RKO (cell line): ENCODE data around the gene GDAP1L1.
"Not testable (repeated sequence)": the region's sequence is repeated elsewhere in the genome, so short reads cannot be mapped to it uniquely, and the experiment has no call there.

ENCODE experiments used
- DNase-seq: peaks from one replicate; pipeline ENCODE4 v3.0.0-alpha.2; 2016; ENCODE audit warnings: low spot score

Gene GDAP1L1

DNA sequence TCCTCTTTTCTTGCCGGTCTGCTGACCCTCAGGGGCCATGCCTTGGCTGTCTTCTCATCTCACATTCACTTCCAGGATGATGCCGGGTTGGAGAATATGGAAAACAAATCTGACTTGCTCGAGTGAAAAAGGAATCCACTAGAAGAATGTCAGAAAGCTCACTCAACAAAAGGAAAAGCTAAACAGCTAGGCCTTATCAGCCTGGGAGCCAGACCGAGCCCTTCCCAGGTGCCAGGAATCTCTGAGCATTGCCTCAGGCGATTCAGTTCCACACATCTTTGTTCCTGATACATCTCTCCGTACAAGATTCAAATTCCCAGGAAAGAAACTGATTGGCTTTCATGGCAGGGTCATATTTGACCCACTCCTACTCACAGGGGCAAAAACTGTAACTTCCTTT, 27.3 kb upstream of the GDAP1L1 start:
- DNase-seq: no peak

GRCh38 chr20:44221368-44221954, 25.6 kb upstream of the GDAP1L1 start:
- DNase-seq: no peak

- DNase-seq: no peak
These were observed 25.1 kb upstream of the GDAP1L1 start for GRCh38 chr20:44222027-44222426.

DNA sequence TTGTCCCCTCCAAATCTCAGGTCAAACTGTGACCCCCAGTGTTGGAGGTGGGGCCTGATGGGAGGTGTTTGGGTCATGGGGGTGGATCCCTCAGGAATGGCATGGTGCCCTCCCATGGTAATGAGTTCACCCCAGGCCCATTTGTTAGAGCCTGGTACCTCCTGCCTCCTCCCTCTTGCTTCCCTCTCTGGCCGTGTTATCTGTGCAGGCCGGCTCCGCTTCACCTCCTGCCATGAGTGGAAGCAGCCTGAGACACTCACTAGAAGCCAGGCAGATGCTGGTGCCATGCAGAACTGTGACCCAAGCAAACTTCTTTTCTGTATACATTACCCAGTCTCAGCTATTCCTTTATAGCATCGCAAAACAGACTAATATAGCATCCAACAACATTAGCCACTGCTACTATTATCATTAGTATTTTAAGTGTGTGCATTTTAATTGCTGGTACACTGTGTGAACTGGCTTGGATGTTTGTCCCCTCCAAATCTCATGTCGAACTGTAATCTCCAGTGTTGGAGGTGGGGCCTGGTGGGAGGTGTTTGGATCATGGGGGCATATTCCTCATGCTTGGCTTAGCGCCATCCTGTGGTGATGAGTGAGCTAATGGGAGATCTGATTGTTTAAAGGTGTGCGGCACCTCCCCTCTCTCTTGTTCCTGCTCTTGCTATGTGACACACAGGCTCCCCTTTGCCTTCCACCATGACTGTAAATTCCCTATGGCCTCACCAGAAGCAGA, 24.3 kb upstream of the GDAP1L1 start:
- no peak for DNase-seq

- no peak for DNase-seq
These were observed 23.4 kb upstream of the GDAP1L1 start for GRCh38 chr20:44223721-44224120.

GRCh38 chr20:44224637-44225036, 22.5 kb upstream of the GDAP1L1 start:
- no peak for DNase-seq

- DNase-seq: no peak
These were observed 18.4 kb upstream of the GDAP1L1 start for GRCh38 chr20:44228465-44229258.

DNA sequence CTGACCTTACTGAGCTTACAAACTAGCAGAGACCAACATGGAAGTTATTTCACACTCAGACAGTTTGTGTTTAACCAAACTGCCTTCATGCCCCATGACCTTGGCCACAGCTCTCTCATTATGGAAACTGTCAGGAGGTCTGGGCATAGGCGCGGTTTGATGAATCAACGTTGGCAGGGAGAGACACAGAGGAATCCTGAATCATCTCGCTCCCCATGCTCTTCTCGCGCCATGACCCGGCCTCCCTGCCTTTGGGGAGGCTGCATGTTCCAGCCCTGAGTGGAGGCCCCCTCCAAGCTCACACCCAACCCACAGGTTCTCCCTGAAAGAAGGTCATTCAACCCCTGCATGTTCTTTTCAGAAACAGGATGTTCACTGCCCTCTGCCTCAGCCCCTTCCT, 15.9 kb upstream of the GDAP1L1 start:
- no peak for DNase-seq

DNA sequence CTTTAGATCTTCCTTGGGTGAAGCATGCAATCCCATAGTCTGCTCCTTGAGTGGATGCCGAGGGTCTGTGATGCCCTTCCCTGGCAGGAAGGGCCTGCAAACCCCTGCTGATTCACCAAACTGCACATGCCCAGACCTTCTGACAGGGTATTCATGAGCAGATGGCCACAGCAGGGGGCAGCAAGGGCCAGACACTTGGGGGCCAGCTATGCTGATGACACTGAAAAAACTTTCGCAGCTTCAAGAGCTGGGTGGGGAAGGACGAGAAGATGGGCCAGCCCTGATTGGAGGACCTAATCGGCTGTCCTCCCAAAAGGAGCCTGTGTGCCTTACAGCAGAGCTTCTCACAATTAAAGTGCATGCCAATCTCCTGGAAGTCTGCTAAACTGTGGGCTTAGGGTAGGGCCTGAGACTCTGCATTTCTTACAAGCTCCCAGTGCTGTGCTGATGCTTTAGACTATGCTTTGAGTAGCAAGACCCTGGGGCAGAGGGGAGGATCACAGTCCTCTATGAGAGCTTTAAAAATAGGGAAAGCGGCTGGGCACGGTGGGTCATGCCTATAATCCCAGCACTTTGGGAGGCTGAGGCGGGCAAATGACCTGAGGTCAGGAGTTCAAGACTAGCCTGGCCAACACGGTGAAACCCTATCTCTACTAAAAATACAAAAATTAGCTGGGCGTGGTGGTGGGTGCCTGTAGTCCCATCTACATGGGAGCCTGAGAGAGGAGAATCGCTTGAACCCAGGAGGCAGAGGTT, 15.2 kb upstream of the GDAP1L1 start:
- no peak for DNase-seq

DNA sequence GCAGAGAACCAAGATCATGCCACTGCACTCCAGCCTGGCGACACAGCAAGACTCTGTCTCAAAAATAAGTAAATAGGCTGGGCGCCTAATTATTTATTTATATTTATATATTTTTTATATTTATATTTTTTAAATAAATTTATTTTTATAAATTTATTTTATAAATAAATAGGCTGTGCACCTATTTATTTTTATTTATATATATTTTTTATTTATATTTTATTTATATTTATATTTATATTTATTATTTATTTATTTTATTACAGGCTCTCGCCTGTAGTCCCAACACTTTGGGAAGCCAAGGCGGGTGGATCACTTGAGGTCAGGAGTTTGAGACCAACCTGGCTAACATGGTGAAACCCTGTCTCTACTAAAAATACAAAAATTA, 14.6 kb upstream of the GDAP1L1 start:
- DNase-seq: not testable (repeated sequence)

DNA sequence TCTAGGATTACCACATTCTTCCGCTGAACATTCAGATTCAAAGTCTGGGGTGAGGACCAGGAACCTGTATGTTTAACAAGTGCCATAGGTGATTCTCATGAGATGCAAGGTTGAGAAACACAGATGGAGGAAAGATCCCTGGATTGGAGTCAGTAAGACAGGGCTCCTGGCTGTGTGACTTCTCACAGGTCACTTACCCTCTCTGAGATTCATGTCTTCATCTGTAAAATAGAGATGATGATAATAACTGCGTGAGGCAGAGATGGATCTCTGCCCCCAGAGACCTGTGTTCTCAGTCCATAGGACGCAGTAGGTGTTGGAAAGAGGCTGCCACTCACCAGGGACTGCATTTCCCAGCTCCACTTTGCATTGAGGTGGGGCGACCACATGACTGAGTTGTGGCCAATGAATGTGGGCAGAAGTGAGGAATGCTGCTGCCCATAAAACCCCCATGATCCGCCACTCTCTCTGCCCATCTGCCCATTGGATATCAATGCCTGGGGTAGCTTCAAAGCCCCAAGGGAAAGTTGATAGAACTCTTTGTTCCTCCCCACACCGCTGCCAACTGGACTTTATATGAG, 13.6 kb upstream of the GDAP1L1 start:
- no peak for DNase-seq

DNA sequence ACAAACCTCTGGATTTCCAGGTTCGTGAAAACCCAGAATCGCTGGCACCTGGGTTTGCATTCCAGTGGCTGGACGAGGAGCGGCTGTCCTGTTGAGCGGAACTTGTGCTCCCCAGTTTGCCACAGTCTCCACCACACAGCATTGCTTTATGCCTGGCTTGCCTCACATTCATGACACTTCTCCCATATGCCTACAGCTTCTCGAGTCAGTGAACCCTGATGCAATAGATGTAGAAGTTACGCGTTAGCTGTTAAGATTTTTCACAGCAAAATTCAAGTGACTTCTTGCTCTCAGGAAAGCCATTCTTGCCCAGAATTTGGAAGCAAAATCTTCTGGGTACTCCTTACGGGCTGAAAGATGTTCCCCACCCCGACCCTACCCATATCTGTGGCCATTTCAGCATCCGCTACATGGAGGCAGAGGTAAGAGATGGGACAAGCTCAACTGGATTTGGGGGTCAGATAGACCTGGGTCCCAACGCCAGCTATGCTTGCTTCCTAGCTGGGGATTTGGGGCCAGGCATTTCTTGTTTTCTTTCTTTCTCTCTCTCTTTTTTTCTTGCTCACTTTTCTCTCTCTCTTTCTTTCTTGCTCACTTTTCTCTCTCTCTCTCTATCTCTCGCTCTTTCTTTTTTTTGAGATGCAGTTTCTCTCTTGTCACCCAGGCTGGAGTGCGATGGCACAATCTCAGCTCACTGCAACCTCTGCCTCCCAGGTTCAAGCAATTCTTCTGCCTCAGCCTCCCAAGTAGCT, 12.4 kb upstream of the GDAP1L1 start:
- peak; percentile 42 for DNase-seq

DNA sequence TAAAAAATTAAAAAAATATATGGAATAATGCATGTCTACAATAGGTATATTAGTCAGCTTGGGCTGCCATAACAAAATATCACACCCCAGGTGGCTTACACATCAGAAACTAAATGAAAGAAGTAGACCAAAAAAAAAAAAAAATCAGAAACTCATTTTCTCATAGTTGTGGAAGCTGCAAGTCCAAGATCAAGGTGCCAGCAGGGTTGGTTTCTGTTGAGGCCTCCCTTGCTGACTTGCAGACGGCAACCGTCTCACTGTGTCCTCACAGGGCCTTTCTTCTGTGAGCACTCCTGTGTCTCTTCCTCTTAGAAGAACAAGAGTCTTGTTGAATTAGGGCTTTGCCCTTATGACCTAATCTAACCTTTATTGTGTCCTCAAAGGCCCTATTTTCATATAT, 11.4 kb upstream of the GDAP1L1 start:
- no peak for DNase-seq

DNA sequence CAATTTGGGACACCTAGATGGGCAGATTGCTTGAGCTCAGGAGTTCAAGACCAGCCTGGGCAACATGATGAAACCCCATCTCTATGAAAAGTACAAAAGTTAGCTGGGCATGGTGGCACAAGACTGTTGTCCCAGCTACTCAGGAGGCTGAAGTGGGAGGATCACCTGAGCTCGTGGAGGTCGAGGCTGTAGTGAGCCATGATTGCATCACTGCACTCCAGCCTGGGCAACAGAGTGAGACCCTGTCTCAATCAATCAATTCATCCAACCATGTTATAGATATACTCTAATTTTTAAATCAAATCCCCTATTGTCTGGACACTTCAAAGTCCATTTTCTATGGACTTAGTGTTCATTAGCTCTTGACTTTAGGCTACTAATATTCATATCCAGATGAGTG, 10.3 kb upstream of the GDAP1L1 start:
- not testable (repeated sequence) for DNase-seq

DNA sequence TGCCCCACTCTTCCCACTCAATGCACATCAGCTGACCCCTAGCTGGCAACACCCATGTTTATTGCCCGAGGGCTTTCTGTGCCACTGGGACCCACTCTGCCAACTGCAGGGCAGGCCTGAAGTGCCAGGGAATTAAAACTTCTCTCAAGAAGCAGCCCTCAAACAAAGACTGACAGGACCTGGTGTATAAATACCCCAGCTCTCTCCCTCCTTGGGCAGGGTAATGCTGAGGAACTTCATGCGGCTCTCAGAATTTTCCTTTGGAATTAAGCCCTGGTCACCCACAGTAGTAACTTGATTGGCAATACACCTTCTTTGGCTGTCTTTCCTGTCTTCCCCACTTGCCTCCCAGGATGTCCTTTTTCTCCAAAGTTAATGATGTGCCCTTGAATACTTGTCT, 5.3 kb upstream of the GDAP1L1 start:
- no peak for DNase-seq

- no peak for DNase-seq
These were observed 1.1 kb upstream of the GDAP1L1 start for GRCh38 chr20:44245977-44246376.

DNA sequence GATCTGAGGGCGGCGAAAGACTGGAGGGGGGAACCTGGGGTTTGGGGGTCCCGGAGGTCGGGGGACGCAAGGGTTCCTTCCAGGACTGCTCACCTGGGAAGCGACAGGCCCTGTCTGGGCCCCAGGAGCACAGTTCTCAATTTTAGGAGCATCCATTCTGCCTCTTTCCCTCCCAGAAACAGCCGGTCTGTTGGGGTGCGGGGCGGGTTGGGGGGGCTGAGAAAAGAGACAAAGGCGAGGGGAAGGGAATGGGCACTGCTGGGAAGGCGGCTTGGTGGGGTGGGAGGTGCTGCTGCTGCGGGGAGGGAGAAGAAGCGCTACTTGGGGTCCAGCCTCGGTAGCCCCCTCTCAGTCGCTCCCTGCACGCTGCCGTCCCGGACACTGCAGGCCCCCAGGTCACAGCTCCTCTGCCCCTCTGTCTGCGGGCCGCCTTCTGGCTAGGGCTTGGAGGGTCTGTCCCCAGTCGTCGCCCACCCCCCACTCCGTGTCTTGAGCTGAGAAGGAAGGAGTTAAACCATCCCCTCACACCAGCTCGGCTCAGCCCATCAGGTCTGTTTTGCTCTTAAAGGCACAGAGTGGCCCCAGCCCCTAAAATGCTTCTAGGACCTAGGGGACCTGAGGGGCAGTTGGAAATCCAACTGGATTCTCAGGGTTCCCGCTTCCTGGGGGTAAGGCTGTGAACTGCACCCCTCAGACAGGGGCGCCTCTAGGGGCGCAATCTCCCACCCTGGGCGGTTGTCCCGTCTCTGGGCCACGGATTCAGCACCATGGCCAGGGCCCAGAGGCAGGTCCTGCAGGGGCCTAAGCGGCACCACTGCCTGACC, 690 bp downstream of the GDAP1L1 start:
- peak; percentile 77 for DNase-seq

- no peak for DNase-seq
These were observed 1.3 kb downstream of the GDAP1L1 start for GRCh38 chr20:44248410-44248759.

GRCh38 chr20:44251284-44251683, 4.2 kb downstream of the GDAP1L1 start:
- no peak for DNase-seq

GRCh38 chr20:44253528-44253927, 6.4 kb downstream of the GDAP1L1 start:
- no peak for DNase-seq

- no peak for DNase-seq
These were observed 7.0 kb downstream of the GDAP1L1 start for GRCh38 chr20:44254073-44254472.
